SIG-M5 treated with dmso at 0.1 percent for 504 hours (cell line): ENCODE measurements around the gene AQP6.
"Not testable (repeated sequence)": the region's sequence is repeated elsewhere in the genome, so short reads cannot be mapped to it uniquely, and the experiment has no call there.

Source experiments
- DNase-seq: peaks from one replicate; lab custom pipeline; 2025; ENCODE audit not compliant: unreplicated experiment; lab: John Stamatoyannopoulos, UW

The AQP6 gene

DNA sequence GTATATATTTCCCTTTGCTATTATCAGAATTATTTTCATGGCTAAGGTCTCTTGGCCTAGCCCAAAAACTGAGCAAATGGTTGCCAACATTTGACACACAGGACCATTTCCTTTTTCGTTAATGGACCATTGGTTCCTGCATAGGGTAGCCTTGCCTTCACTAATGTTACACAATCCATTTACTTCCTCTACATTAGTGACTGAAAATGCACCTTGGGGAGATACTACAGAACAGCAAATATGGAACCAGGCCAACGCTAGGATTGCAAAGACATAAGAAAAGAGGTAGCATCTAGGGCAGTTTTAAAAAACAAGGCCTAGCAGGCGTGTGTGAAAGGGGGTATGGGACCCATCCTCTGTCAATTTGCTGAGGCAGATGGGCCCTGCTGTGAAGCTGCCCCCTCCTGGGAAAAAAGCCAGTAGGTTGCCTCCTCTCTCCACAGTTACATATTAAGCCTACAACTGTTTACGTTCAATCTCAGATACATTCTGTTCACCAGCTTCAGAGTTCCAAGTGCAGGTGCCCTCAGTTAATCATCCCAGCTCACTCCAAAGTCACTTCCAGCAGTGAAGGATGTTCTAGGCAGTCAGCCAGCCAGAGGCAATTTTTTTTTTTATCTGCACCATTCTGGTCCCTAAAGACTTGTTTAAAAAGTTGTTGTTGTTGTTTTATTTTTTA is 15.0 kb downstream of the AQP6 start:
- peak; percentile 81 for DNase-seq

DNA sequence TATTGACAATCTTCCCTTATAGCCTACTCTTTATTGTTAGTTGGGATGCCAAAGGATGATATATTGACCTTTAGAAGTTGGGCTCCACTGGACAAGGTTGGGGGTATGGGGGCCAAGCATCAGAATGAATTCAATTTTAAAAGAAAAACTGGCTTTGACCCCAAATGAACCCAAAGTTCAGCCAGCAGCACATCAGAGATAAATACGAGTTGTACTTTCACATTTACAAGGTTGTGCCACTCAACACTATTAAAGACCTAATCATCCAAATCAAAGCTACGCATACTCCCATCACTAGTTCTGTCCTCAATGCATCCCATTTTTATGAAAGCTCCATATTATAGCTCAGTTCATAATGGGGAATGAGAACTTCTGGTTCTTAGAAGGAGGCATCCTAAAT is 16.7 kb downstream of the AQP6 start:
- not testable (repeated sequence) for DNase-seq

DNA sequence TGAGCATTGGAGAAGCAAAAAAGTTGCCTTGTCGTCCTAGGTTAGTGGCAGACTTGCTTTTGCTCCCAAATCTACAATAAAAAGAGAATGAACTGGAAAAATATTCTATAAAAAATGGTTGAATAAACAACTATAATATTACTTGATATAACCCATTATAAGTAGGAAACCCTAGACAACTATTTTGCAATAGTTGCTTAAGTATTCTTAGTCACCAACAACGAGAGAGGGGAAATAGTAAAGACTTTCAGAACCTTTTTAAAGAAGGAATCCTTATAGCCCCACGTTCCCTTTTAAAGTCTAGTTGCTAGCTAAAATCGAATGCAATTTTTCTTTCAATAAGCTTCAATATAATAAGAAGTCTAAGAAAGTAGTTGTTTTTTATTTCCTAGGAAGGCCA is 17.5 kb downstream of the AQP6 start:
- peak; percentile 75 for DNase-seq

DNA sequence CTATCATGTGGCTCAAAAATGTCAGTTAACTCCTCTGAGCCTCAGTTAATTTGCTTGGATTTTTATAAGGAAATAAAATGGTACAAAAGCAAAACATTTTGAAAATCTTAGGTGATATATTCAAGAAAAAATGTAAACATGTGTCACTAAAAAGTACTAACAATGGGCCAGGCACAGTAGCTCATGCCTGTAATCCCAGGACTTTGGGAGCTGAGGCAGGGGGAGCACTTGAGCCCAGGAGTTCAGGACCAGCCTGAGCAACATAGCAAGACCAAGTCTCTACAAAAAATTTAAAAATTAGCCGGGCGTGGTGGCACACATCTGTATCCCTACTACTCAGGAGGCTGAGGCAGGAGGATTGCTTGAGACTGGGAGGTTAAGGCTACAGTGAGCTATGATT is 25.7 kb downstream of the AQP6 start:
- DNase-seq = no peak

GRCh38 chr12:50003595-50003994 is 30.8 kb downstream of the AQP6 start:
- DNase-seq = no peak

GRCh38 chr12:50004696-50005095 is 31.9 kb downstream of the AQP6 start:
- no peak for DNase-seq

DNA sequence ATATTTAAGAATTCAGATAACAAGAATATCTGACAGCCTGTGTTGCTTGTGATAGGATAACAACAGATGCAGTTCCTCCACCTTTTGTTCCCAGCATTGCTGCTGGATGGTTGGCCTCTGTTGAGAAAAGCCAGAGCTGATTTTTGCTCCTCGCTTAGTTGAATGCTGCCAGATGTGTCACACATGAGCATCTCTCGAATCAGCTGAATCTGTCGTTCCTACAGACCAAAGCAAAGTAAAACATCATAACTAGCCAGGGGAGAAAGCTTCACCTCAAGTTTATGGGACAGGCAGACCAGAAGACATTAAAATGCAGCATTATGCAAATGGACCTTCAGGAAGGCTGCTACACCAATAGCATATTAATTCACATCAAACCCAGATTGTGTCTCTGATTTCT is 32.4 kb downstream of the AQP6 start:
- no peak for DNase-seq

- DNase-seq = no peak
These were observed 33.5 kb downstream of the AQP6 start for GRCh38 chr12:50006280-50006679.

- no peak for DNase-seq
These were observed 34.2 kb downstream of the AQP6 start for GRCh38 chr12:50006754-50007442.

DNA sequence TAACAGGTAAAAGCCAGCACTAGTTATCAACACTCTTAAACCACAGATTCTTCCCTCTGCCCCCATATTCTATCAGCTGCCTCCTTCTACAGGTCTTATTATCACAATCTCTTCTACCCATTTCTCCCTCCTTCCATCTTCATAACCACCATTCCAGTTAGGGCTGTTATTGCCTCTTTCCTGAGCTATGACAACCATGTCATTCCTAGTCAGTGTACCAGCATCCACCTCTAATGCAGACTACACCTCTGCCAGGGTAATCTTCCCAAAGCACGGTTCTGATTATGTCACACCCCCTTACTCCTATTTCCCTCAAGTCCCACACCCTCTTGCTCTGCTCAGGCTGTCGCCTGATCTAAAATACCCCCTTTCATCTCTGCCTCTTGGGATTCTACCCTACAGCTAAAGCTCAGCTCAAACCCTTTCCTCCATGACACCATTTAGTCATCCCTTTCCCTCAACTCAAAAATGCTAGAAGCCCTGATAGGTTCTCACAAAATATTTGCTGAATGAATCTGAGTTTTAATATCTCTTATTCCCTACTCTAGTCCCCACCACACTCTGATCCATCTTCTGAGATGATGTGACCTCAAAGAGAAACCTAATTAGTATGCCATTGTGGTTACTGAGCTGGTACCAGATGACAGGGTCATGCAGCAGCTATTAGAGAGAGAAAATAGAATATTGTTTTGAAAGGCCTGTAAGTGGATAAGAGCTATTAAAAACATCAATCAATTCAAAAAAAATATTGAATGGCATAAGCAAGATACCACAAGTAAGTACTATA is 40.8 kb downstream of the AQP6 start:
- DNase-seq = no peak

DNA sequence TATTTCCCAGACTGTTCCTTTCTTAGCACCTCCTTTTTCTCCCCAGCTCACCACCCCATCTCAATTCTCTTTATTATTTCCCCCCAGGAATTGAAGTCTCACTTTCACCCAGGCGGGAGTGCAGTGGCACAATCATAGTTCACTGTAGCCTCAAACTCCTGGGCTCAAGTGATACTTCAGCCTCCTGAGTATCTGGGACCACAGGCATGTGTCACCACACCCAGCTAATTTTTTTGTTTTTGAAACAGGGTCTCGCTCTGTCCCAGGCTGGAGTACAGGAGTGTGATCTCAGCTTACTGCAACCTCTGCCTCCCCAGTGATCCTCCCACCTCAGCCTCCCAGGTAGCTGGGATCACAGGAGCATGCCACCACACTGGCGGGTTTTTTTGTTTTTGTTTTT is 41.6 kb downstream of the AQP6 start:
- DNase-seq = no peak

GRCh38 chr12:50016501-50017475 is 44.0 kb downstream of the AQP6 start:
- DNase-seq = no peak

DNA sequence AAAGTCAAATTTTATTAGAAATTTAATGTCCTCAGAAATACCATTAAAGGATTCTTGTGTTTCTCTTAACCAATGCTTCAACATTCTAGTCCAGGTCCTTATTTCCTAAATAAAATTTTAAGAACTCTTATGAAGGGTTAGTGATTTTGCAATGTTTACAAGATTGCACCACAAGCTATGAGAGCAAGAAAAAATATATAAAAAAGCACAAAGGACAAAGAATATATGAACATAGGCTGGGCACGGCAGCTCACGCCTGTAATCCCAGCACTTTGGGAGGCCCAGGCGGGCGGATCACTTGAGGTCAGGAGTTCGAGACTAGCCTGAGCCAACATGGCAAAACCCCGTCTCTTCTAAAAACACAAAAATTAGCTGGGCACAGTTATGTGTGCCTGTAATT is 44.9 kb downstream of the AQP6 start:
- peak; percentile 44 for DNase-seq

DNA sequence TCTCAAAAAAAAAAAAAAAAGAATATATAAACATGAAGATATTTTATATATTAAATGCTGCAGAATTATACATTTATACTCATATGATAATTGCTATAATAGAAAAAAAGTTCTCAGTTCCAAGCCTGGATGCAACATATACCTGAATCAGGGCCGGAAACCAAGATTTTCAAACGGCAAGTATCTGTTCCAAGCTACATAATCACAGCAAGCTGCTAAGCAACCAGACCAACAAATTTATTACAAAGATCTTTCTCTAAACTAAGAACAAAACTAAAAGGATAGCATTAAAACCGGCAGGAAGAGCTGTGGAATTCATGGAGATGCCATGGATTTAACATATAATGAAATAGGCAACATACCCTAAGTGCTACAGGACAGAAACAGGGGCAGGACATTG is 45.4 kb downstream of the AQP6 start:
- DNase-seq = no peak

DNA sequence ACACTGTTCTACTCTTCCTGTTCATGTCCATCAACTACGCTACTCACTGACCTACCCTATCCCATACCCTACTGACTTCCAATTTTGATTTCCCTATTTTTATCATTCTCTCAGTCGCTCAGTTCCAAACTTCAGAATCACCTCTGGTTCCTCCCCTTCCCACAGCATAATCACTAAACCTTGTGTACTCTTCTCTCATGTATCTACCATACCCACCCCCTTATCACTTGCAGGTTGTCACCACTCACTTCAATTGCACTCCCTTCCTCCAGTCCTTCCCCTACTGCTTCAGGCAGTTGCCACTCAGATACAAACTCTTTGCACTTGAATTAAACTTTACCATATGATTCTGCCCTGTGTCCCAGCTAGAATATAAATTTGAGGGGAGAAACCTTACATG is 46.2 kb downstream of the AQP6 start:
- DNase-seq = no peak

GRCh38 chr12:50019524-50019923 is 46.8 kb downstream of the AQP6 start:
- no peak for DNase-seq

- no peak for DNase-seq
These were observed 48.3 kb downstream of the AQP6 start for GRCh38 chr12:50021031-50021430.

- DNase-seq = no peak
These were observed 50.2 kb downstream of the AQP6 start for GRCh38 chr12:50022903-50023302.

- DNase-seq = no peak
These were observed 51.5 kb downstream of the AQP6 start for GRCh38 chr12:50024227-50024626.

GRCh38 chr12:50024805-50025186 is 52.0 kb downstream of the AQP6 start:
- DNase-seq = no peak
